HL-60 (cell line): ENCODE results near the gene PLEKHG5.

Source experiments
- GABPA ChIP-seq: IDR thresholded peaks from 2 replicates; pipeline ENCODE4 v1.6.1; 2012; ENCODE audit warnings: low read depth
- POLR2AphosphoS5 ChIP-seq: IDR thresholded peaks from 2 replicates; pipeline ENCODE4 v1.6.1; 2012; ENCODE audit warnings: low read depth
- SPI1 ChIP-seq: IDR thresholded peaks from 2 replicates; pipeline ENCODE4 v1.6.1; 2012; ENCODE audit warnings: low read depth, mild to moderate bottlenecking, borderline replicate concordance
- TF ChIP-seq, protein P1 (sequence below): IDR thresholded peaks from one replicate; pipeline ENCODE4 v1.5.1; 2011; ENCODE audit warnings: low read length, control low read depth, inconsistent platforms; ENCODE audit not compliant: insufficient read depth
- TF ChIP-seq, protein P2 (sequence below): IDR thresholded peaks from 2 replicates; pipeline ENCODE4 v1.6.1; 2012; ENCODE audit warnings: low read depth; ENCODE audit not compliant: insufficient replicate concordance

DNA sequence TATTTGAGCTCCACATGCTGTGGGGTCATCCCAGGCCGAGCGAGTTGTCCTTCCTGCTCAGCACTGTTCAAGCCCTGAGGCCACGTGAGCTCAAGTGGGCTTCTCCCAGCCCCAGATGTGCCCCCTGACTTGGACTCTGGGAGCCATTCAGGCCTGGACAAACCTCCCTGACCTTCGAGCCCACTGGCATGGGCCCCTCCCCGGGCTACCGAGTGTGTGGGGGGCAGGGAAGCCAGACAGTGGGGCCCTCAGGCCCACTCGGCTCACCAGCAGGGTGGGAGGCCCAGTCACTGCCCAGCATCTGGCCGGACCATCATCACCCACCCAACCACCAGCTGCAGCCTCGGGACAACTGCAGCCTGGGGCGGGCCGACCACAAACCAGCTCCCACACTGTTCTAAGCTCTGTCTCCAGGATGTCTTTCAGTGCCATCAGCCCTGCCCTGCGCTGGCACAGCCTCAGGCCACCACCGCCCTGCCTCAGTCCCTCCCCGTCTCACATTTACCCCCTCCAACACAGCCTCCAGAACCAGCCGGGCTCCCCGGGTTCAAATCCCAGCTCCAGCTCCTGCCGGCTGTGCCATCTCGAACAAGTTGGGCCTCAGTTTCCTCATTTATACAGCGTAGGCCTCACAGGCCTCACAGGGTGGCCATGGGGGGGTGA lies 20.9 kb upstream of the PLEKHG5 start:
- TF ChIP-seq, protein P1, sequence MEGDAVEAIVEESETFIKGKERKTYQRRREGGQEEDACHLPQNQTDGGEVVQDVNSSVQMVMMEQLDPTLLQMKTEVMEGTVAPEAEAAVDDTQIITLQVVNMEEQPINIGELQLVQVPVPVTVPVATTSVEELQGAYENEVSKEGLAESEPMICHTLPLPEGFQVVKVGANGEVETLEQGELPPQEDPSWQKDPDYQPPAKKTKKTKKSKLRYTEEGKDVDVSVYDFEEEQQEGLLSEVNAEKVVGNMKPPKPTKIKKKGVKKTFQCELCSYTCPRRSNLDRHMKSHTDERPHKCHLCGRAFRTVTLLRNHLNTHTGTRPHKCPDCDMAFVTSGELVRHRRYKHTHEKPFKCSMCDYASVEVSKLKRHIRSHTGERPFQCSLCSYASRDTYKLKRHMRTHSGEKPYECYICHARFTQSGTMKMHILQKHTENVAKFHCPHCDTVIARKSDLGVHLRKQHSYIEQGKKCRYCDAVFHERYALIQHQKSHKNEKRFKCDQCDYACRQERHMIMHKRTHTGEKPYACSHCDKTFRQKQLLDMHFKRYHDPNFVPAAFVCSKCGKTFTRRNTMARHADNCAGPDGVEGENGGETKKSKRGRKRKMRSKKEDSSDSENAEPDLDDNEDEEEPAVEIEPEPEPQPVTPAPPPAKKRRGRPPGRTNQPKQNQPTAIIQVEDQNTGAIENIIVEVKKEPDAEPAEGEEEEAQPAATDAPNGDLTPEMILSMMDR = no peak
- TF ChIP-seq POLR2AphosphoS5 (no peak), GABPA (no peak), SPI1 (no peak)
- TF ChIP-seq, protein P2, sequence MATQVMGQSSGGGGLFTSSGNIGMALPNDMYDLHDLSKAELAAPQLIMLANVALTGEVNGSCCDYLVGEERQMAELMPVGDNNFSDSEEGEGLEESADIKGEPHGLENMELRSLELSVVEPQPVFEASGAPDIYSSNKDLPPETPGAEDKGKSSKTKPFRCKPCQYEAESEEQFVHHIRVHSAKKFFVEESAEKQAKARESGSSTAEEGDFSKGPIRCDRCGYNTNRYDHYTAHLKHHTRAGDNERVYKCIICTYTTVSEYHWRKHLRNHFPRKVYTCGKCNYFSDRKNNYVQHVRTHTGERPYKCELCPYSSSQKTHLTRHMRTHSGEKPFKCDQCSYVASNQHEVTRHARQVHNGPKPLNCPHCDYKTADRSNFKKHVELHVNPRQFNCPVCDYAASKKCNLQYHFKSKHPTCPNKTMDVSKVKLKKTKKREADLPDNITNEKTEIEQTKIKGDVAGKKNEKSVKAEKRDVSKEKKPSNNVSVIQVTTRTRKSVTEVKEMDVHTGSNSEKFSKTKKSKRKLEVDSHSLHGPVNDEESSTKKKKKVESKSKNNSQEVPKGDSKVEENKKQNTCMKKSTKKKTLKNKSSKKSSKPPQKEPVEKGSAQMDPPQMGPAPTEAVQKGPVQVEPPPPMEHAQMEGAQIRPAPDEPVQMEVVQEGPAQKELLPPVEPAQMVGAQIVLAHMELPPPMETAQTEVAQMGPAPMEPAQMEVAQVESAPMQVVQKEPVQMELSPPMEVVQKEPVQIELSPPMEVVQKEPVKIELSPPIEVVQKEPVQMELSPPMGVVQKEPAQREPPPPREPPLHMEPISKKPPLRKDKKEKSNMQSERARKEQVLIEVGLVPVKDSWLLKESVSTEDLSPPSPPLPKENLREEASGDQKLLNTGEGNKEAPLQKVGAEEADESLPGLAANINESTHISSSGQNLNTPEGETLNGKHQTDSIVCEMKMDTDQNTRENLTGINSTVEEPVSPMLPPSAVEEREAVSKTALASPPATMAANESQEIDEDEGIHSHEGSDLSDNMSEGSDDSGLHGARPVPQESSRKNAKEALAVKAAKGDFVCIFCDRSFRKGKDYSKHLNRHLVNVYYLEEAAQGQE = no peak
